Subcutaneous abdominal adipose tissue (tissue), 5 donors: Measurements from ENCODE around the gene EFNA5.
A peak's percentile ranks its signal among the peaks of the same experiment; 100 is the strongest.

Experiments
- H3K27ac ChIP-seq: one replicate; pipeline ENCODE4 v1.7.0; 2013; ENCODE audit warnings: low read depth, mild to moderate bottlenecking, inconsistent platforms, low read length, moderate library complexity
- H3K27me3 ChIP-seq, 5 donors: one replicate each; pipeline ENCODE4 v1.7.0; 2013; ENCODE audit warnings: low read length in 5 of 5, inconsistent platforms in 1 of 5; ENCODE audit not compliant: control insufficient read depth in 5 of 5, insufficient read depth in 4 of 5
- H3K36me3 ChIP-seq, 5 donors: one replicate each; pipeline ENCODE4 v1.7.0; 2013; ENCODE audit warnings: low read length in 5 of 5; ENCODE audit not compliant: control insufficient read depth in 5 of 5, insufficient read depth in 5 of 5
- H3K4me1 ChIP-seq, 5 donors: one replicate each; pipeline ENCODE4 v1.7.0; 2013; ENCODE audit warnings: low read length in 5 of 5, mild to moderate bottlenecking in 3 of 5, moderate library complexity in 1 of 5; ENCODE audit not compliant: control insufficient read depth in 5 of 5, insufficient read depth in 5 of 5
- H3K4me3 ChIP-seq, 5 donors: one replicate each; pipeline ENCODE4 v1.7.0; 2013; ENCODE audit warnings: low read length in 5 of 5, low read depth in 1 of 5
- H3K9ac ChIP-seq, 5 donors: one replicate each; pipeline ENCODE4 v1.7.0; 2013; ENCODE audit warnings: low read length in 5 of 5, mild to moderate bottlenecking in 4 of 5, moderate library complexity in 3 of 5
- H3K9me3 ChIP-seq, 5 donors: one replicate each; pipeline ENCODE4 v1.7.0; 2013; ENCODE audit warnings: low read length in 5 of 5; ENCODE audit not compliant: control insufficient read depth in 5 of 5
- donor health status: healthy.
- donor health status: healthy.
- donor health status: healthy.
- donor health status: healthy.
- donor health status: healthy.

Gene EFNA5

GRCh38 chr5:107541400-107541799 is 129.3 kb downstream of the EFNA5 start:
- H3K9me3 ChIP-seq = no peaks in the 10 kb centered on the region
- peak overlapping the region in 1 of 5 donors; percentile 75 for H3K9ac ChIP-seq
- no peaks in the 10 kb centered on the region for H3K27me3 ChIP-seq
- peak overlapping the region; percentile 65 for H3K27ac ChIP-seq
- peaks cover 0 to 19% (median 2%) of the 10 kb centered on the region in 5 donors for H3K4me1 ChIP-seq
- H3K36me3 ChIP-seq = no peaks in the 10 kb centered on the region
- H3K4me3 ChIP-seq = no peak overlapping the region

GRCh38 chr5:107539726-107540330 is 130.9 kb downstream of the EFNA5 start:
- H3K4me3 ChIP-seq = no peak overlapping the region
- no peak overlapping the region for H3K27ac ChIP-seq
- H3K4me1 ChIP-seq = peaks cover 0 to 12% (median 2%) of the 10 kb centered on the region in 5 donors
- H3K9ac ChIP-seq = no peak overlapping the region
- H3K36me3 ChIP-seq = no peaks in the 10 kb centered on the region
- no peaks in the 10 kb centered on the region for H3K27me3 ChIP-seq
- no peaks in the 10 kb centered on the region for H3K9me3 ChIP-seq

GRCh38 chr5:107538805-107539445 is 131.8 kb downstream of the EFNA5 start:
- Histone ChIP-seq H3K36me3 (no peaks in the 10 kb centered on the region), H3K4me3 (no peak overlapping the region), H3K27me3 (no peaks in the 10 kb centered on the region), H3K9ac (no peak overlapping the region), H3K27ac (no peak overlapping the region), H3K9me3 (no peaks in the 10 kb centered on the region), H3K4me1 (peaks cover 0 to 12% (median 2%) of the 10 kb centered on the region in 5 donors)

GRCh38 chr5:107538331-107538730 is 132.4 kb downstream of the EFNA5 start:
- H3K36me3 ChIP-seq = no peaks in the 10 kb centered on the region
- H3K4me3 ChIP-seq = no peak overlapping the region
- H3K27ac ChIP-seq = no peak overlapping the region
- no peak overlapping the region for H3K9ac ChIP-seq
- H3K27me3 ChIP-seq = no peaks in the 10 kb centered on the region
- peaks cover 0 to 12% (median 2%) of the 10 kb centered on the region in 5 donors for H3K4me1 ChIP-seq
- no peaks in the 10 kb centered on the region for H3K9me3 ChIP-seq

- Histone ChIP-seq H3K27ac (no peak overlapping the region), H3K36me3 (no peaks in the 10 kb centered on the region), H3K9ac (no peak overlapping the region), H3K9me3 (no peaks in the 10 kb centered on the region), H3K4me3 (no peak overlapping the region), H3K4me1 (peaks cover 0 to 22% (median 5%) of the 10 kb centered on the region in 5 donors), H3K27me3 (no peaks in the 10 kb centered on the region)
Observed at GRCh38 chr5:107535849-107536248, 134.9 kb downstream of the EFNA5 start.

- Histone ChIP-seq H3K27me3 (no peaks in the 10 kb centered on the region), H3K9me3 (no peaks in the 10 kb centered on the region), H3K4me3 (no peak overlapping the region), H3K9ac (no peak overlapping the region), H3K27ac (no peak overlapping the region), H3K36me3 (no peaks in the 10 kb centered on the region), H3K4me1 (peaks cover 0 to 20% (median 5%) of the 10 kb centered on the region in 5 donors)
Observed at GRCh38 chr5:107533910-107534876, 136.5 kb downstream of the EFNA5 start.

- no peaks in the 10 kb centered on the region for H3K36me3 ChIP-seq
- peak overlapping the region in 2 of 5 donors; percentile 1 to 66 for H3K9ac ChIP-seq
- no peaks in the 10 kb centered on the region for H3K9me3 ChIP-seq
- H3K4me3 ChIP-seq = no peak overlapping the region
- H3K27ac ChIP-seq = peak overlapping the region; percentile 79
- H3K4me1 ChIP-seq = peaks cover 0 to 18% (median 5%) of the 10 kb centered on the region in 5 donors
- no peaks in the 10 kb centered on the region for H3K27me3 ChIP-seq
Observed at GRCh38 chr5:107532916-107533315, 137.8 kb downstream of the EFNA5 start.

GRCh38 chr5:107532169-107532878 is 138.4 kb downstream of the EFNA5 start:
- peak overlapping the region in 2 of 5 donors; percentile 1 to 66 for H3K9ac ChIP-seq
- H3K27ac ChIP-seq = peak overlapping the region; percentile 79
- peaks cover 0 to 18% (median 5%) of the 10 kb centered on the region in 5 donors for H3K4me1 ChIP-seq
- H3K27me3 ChIP-seq = no peaks in the 10 kb centered on the region
- peak overlapping the region in 1 of 5 donors; percentile 57 for H3K4me3 ChIP-seq
- no peaks in the 10 kb centered on the region for H3K9me3 ChIP-seq
- H3K36me3 ChIP-seq = no peaks in the 10 kb centered on the region

GRCh38 chr5:107531308-107531707 is 139.4 kb downstream of the EFNA5 start:
- H3K27me3 ChIP-seq = no peaks in the 10 kb centered on the region
- H3K4me1 ChIP-seq = peaks cover 0 to 18% (median 5%) of the 10 kb centered on the region in 5 donors
- H3K4me3 ChIP-seq = no peak overlapping the region
- no peak overlapping the region for H3K9ac ChIP-seq
- H3K9me3 ChIP-seq = no peaks in the 10 kb centered on the region
- no peaks in the 10 kb centered on the region for H3K36me3 ChIP-seq
- no peak overlapping the region for H3K27ac ChIP-seq
